ENCODE results near the gene PHC1. TPM values are rescaled to one million over a fixed set of nuclear protein-coding genes. Genes with fewer than 3 reads are reported as not detected.
"Not testable (repeated sequence)": the region's sequence is repeated elsewhere in the genome, so short reads cannot be mapped to it uniquely, and the experiment has no call there.

Gene PHC1
- total and polyA plus RNA-seq, 4 donors = 33.4 to 92.6 (median 68.9) TPM

DNA sequence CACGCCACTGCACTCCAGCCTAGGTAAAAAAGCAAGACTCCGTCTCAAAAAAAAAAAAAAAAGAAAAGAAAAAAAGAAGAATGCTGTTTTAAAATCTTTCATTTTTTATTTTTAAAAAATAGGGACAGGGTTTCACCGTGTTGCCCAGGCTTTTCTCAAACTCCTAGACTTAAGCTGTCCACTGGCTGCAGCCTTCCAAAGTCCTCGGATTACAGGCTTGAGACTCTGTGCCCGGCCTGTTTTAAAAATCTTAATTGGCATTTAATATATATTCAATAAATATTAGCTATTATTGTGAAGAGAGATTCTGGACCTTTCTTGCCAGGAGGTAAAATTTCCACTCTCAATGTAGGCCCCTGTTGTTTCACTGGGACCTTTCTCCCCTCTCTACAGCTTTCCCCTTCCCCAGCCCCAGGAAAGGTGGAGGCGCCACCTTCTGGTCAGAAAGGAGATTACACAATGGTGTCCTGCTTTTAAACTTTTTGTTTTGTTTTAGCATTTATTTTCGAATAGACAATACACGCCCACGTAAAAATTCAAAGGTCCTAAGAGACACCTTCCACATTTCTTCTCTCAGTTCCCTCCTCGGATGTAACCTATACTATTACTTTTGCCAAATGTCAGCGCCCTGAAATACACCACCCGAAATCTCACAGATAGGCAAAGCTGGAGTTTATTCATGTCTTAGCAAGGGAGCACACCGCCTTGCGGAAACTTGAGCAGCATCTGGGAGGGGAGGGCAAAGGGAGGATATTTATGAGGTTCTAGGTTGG is 23.8 kb upstream of the PHC1 start:
- Histone ChIP-seq H3K4me3 (ENCODE audit: low read depth, low read length) (peak overlapping the region; percentile 57), H3K27me3 (ENCODE audit: control insufficient read depth, insufficient read depth, low read length) (no peaks in the 10 kb centered on the region), H3K4me1 (ENCODE audit: control insufficient read depth, insufficient read depth, low read length) (no peaks in the 10 kb centered on the region), H3K27ac (ENCODE audit: low read depth, low read length) (no peak overlapping the region), H3K36me3 (ENCODE audit: control insufficient read depth, insufficient read depth, low read length) (no peaks in the 10 kb centered on the region), H3K9me3 (ENCODE audit: control insufficient read depth, insufficient read depth, low read length) (no peaks in the 10 kb centered on the region)
- DNase-seq (ENCODE audit: low read depth in 4 of 6, low spot score in 6 of 6) = peak; percentile 47 to 86 (median 58)
- 0% methylated on average over 6 of the region's 14 CpGs for WGBS (ENCODE audit: insufficient coverage)

DNA sequence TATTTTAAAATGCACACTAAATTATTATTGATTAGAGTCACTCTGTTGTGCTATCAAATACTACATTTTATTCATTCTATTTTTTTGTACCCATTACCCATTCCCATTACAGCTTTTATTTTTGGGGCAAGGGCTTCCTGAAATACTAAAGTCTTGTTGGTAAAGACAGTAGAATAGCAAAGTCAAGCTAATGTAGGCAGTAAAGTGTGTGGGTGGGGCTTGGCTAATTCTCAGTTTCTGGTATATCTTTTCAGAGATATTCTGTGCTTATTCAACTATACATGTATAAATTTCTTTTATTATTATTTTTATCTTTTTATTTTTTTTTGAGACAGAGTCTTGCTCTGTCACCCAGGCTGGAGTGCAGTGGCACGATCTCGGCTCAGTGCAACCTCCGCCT is 22.3 kb upstream of the PHC1 start:
- no peaks in the 10 kb centered on the region for H3K9me3 ChIP-seq (ENCODE audit: control insufficient read depth, insufficient read depth, low read length)
- WGBS (ENCODE audit: insufficient coverage) = 100% methylated on average over 3 of the region's 3 CpGs

DNA sequence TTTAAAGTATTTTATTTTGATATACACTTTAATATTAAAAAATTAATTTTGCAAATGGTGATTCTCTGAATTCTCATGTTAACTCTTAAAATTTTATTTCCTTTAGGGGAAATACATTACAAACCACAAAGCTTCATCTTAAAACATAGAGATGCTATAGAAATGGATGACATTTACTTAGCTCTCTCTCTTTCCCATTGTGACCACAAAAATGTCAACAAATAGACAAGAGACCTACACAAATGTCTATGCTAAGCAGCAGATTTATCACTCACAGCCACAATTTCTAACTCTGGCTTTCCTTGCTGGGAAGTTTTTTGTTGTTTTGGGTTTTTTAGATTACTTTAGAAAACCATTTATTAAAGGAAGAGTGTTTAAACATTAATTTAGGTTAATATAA is 19.9 kb upstream of the PHC1 start:
- Histone ChIP-seq H3K9me3 (ENCODE audit: control insufficient read depth, insufficient read depth, low read length) (no peaks in the 10 kb centered on the region), H3K27ac (ENCODE audit: low read depth, low read length) (no peak overlapping the region), H3K36me3 (ENCODE audit: control insufficient read depth, insufficient read depth, low read length) (no peaks in the 10 kb centered on the region), H3K4me3 (ENCODE audit: low read depth, low read length) (no peak overlapping the region), H3K4me1 (ENCODE audit: control insufficient read depth, insufficient read depth, low read length) (no peaks in the 10 kb centered on the region), H3K27me3 (ENCODE audit: control insufficient read depth, insufficient read depth, low read length) (no peaks in the 10 kb centered on the region)
- no peak for DNase-seq (ENCODE audit: low read depth in 4 of 6, low spot score in 6 of 6)

More for the DNA sequence above, 22.3 kb upstream of the PHC1 start:
- Histone ChIP-seq H3K4me3 (ENCODE audit: low read depth, low read length) (no peak overlapping the region), H3K27me3 (ENCODE audit: control insufficient read depth, insufficient read depth, low read length) (no peaks in the 10 kb centered on the region), H3K36me3 (ENCODE audit: control insufficient read depth, insufficient read depth, low read length) (no peaks in the 10 kb centered on the region), H3K27ac (ENCODE audit: low read depth, low read length) (no peak overlapping the region), H3K4me1 (ENCODE audit: control insufficient read depth, insufficient read depth, low read length) (no peaks in the 10 kb centered on the region)
- DNase-seq (ENCODE audit: low read depth in 4 of 6, low spot score in 6 of 6) = no peak

DNA sequence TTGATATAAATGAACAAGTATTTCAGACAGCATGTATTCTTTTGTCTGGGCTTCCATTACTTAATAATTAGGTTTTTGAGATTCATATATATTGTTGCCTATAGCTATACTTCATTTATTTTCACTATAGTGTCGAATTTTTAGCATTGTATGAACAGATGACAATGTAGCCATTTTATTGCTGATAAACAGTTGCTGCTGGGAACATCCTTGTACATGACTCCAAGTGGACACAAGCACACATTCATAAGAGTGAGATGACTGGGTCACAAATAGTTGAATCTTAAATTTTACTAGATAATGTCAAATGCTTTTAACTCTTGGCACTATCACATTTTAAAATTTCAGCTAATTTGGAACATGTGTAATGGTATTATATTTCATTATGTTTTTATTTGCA is 19.3 kb upstream of the PHC1 start:
- no CpG with 5 or more reads among the region's 1 CpG for WGBS (ENCODE audit: insufficient coverage)
- no peak for DNase-seq (ENCODE audit: low read depth in 4 of 6, low spot score in 6 of 6)
- no peaks in the 10 kb centered on the region for H3K9me3 ChIP-seq (ENCODE audit: control insufficient read depth, insufficient read depth, low read length)

DNA sequence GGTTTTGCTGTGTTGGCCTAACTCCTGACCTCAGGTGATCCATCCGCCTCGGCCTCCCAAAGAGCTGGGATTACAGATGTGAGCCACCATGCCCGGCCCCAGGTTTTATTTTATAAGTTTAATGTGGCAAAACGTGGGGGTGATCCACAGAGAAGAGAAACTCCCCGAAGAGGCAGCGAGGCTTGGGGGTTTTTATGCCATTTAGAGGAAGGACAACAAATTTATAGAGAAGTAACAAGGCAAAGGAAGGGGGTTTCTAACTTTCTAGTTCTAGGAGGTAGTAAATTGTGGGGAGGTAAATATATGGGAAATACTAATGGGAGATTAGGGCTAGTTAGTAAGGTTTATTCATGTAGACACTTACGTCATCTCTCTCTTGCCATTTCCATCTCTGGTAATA is 17.2 kb upstream of the PHC1 start:
- Histone ChIP-seq H3K36me3 (ENCODE audit: control insufficient read depth, insufficient read depth, low read length) (no peaks in the 10 kb centered on the region), H3K4me3 (ENCODE audit: low read depth, low read length) (no peak overlapping the region), H3K9me3 (ENCODE audit: control insufficient read depth, insufficient read depth, low read length) (no peaks in the 10 kb centered on the region), H3K4me1 (ENCODE audit: control insufficient read depth, insufficient read depth, low read length) (no peaks in the 10 kb centered on the region), H3K27me3 (ENCODE audit: control insufficient read depth, insufficient read depth, low read length) (no peaks in the 10 kb centered on the region), H3K27ac (ENCODE audit: low read depth, low read length) (no peak overlapping the region)
- 91% methylated on average over 6 of the region's 7 CpGs for WGBS (ENCODE audit: insufficient coverage)
- DNase-seq (ENCODE audit: low read depth in 4 of 6, low spot score in 6 of 6) = no peak

More for the DNA sequence above, 19.3 kb upstream of the PHC1 start:
- Histone ChIP-seq H3K36me3 (ENCODE audit: control insufficient read depth, insufficient read depth, low read length) (no peaks in the 10 kb centered on the region), H3K27ac (ENCODE audit: low read depth, low read length) (no peak overlapping the region), H3K27me3 (ENCODE audit: control insufficient read depth, insufficient read depth, low read length) (no peaks in the 10 kb centered on the region), H3K4me1 (ENCODE audit: control insufficient read depth, insufficient read depth, low read length) (no peaks in the 10 kb centered on the region), H3K4me3 (ENCODE audit: low read depth, low read length) (no peak overlapping the region)

DNA sequence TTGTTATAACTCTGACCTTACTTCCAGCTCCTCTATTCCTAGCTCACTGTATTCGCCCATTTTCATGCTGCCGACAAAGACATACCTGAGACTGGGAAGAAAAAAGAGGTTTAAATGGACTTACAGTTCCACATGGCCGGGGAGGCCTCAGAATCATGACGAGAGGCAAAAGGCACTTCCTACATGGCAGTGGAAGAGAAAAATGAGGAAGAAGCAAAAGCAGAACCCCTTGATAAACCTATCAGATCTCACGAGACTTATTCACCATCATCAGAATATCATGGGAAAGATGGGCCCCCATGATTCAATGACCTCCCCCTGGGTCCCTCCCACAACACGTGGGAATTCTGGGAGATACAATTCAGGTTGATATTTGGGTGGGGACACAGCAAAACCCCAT is 14.5 kb upstream of the PHC1 start:
- 80% methylated on average over 2 of the region's 6 CpGs for WGBS (ENCODE audit: insufficient coverage)

DNA sequence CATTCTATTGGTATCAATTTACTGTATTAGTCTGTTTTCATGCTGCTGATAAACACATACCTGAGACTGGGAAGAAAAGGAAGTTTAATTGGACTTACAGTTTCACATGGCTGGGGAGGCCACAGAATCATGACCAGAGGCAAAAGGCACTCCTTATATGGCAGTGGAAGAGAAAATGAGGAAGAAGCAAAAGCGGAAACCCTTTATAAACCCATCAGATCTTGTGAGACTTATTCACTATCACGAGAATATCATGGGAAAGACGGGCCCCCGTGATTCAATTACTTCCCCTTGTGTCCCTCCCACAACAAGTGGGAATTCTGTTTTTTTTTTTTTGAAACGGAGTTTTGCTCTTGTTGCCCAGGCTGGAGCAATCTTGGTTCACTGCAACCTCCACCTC is 11.6 kb upstream of the PHC1 start:
- not testable (repeated sequence) for H3K9me3 ChIP-seq (ENCODE audit: control insufficient read depth, insufficient read depth, low read length); H3K27me3 ChIP-seq (ENCODE audit: control insufficient read depth, insufficient read depth, low read length); H3K4me3 ChIP-seq (ENCODE audit: low read depth, low read length); H3K27ac ChIP-seq (ENCODE audit: low read depth, low read length); H3K36me3 ChIP-seq (ENCODE audit: control insufficient read depth, insufficient read depth, low read length); DNase-seq (ENCODE audit: low read depth in 4 of 6, low spot score in 6 of 6); H3K4me1 ChIP-seq (ENCODE audit: control insufficient read depth, insufficient read depth, low read length)
- WGBS (ENCODE audit: insufficient coverage) = no CpG with 5 or more reads among the region's 5 CpGs

More for the DNA sequence above, 14.5 kb upstream of the PHC1 start:
- DNase-seq (ENCODE audit: low read depth in 4 of 6, low spot score in 6 of 6) = no peak
- Histone ChIP-seq H3K27me3 (ENCODE audit: control insufficient read depth, insufficient read depth, low read length) (no peaks in the 10 kb centered on the region), H3K9me3 (ENCODE audit: control insufficient read depth, insufficient read depth, low read length) (no peaks in the 10 kb centered on the region), H3K36me3 (ENCODE audit: control insufficient read depth, insufficient read depth, low read length) (no peaks in the 10 kb centered on the region), H3K4me3 (ENCODE audit: low read depth, low read length) (no peak overlapping the region), H3K4me1 (ENCODE audit: control insufficient read depth, insufficient read depth, low read length) (no peaks in the 10 kb centered on the region), H3K27ac (ENCODE audit: low read depth, low read length) (no peak overlapping the region)

DNA sequence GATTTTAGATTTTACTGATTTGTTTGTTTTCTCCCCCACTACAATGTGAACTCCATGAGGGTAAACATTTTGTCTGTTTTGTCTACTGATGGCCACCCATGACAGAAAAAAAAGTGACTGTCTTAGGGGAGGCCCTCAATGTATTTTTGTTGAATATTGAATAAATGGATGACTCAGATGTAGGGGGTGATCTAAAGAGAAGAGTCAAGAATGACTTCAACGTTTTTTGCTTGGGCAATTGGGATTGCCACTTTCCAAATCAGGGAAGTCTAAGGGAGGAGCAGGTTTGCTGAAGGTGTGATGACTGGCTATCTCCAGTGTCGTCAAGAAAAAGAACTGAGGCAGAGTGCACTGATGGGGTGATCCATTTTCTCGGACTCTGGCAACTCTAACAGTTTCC is 10.7 kb upstream of the PHC1 start:
- 67% methylated on average over 1 of the region's 3 CpGs for WGBS (ENCODE audit: insufficient coverage)
- H3K27ac ChIP-seq (ENCODE audit: low read depth, low read length) = no peak overlapping the region

DNA sequence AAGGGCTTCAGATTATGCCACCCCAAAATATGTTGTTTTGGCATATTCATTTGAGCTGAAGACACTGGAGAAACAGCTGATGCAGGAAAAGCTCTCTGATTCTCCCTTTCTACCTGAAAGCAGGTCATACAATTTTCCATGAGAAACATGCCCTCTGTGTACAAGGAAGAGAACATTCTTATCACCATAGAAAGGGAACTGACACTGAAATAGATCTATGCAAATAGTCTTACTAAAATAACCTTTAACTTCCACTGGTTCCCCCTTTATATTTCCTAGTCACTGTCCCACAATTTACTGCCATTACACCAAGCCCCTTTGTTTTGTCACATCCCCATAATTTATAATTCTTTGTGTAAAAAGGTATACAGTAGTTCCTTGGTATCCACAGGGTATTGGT is 9.6 kb upstream of the PHC1 start:
- no peaks in the 10 kb centered on the region for H3K27me3 ChIP-seq (ENCODE audit: control insufficient read depth, insufficient read depth, low read length)
- no peak overlapping the region for H3K27ac ChIP-seq (ENCODE audit: low read depth, low read length)
- DNase-seq (ENCODE audit: low read depth in 4 of 6, low spot score in 6 of 6) = no peak
- no peaks in the 10 kb centered on the region for H3K4me1 ChIP-seq (ENCODE audit: control insufficient read depth, insufficient read depth, low read length)
- H3K9me3 ChIP-seq (ENCODE audit: control insufficient read depth, insufficient read depth, low read length) = no peaks in the 10 kb centered on the region
- H3K36me3 ChIP-seq (ENCODE audit: control insufficient read depth, insufficient read depth, low read length) = no peaks in the 10 kb centered on the region
- H3K4me3 ChIP-seq (ENCODE audit: low read depth, low read length) = no peak overlapping the region

More for the DNA sequence above, 10.7 kb upstream of the PHC1 start:
- Histone ChIP-seq H3K27me3 (ENCODE audit: control insufficient read depth, insufficient read depth, low read length) (no peaks in the 10 kb centered on the region), H3K36me3 (ENCODE audit: control insufficient read depth, insufficient read depth, low read length) (no peaks in the 10 kb centered on the region), H3K9me3 (ENCODE audit: control insufficient read depth, insufficient read depth, low read length) (no peaks in the 10 kb centered on the region), H3K4me3 (ENCODE audit: low read depth, low read length) (no peak overlapping the region), H3K4me1 (ENCODE audit: control insufficient read depth, insufficient read depth, low read length) (no peaks in the 10 kb centered on the region)
- no peak for DNase-seq (ENCODE audit: low read depth in 4 of 6, low spot score in 6 of 6)

DNA sequence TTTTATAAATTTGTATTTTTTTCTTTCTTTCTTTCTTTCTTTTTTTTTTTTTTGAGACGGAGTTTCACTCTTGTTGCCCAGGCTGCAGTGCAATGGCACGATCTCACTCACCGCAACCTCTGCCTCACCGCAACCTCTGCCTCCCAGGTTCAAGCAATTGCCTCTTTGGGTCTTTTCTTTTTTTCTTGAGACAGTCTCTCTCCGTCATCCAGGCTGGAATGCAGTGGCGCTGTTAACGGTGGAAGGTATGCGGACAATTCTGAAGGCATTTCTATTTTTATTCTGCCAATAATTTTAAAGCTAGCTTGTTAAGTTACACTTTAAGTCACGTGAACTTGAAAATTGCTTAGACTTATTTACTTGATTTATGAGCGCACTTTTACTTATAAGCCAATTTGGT is 8.8 kb upstream of the PHC1 start:
- H3K36me3 ChIP-seq (ENCODE audit: control insufficient read depth, insufficient read depth, low read length) = no peaks in the 10 kb centered on the region
- 40% methylated on average over 1 of the region's 10 CpGs for whole genome bisulfite sequencing (ENCODE audit: insufficient coverage)
- H3K27me3 ChIP-seq (ENCODE audit: control insufficient read depth, insufficient read depth, low read length) = no peaks in the 10 kb centered on the region
- no peak overlapping the region for H3K27ac ChIP-seq (ENCODE audit: low read depth, low read length)
- no peaks in the 10 kb centered on the region for H3K9me3 ChIP-seq (ENCODE audit: control insufficient read depth, insufficient read depth, low read length)
- H3K4me1 ChIP-seq (ENCODE audit: control insufficient read depth, insufficient read depth, low read length) = no peaks in the 10 kb centered on the region
- DNase-seq (ENCODE audit: low read depth in 4 of 6, low spot score in 6 of 6) = no peak
- H3K4me3 ChIP-seq (ENCODE audit: low read depth, low read length) = no peak overlapping the region
